GM19025 (cell line): Measurements from ENCODE around the gene KRT79.

Experiments used
- ATAC-seq: cut with Tn5 transposase; IDR thresholded peaks from one replicate; pipeline ENCODE4 v1.9.1; 2021; ENCODE audit warnings: mild to moderate bottlenecking, low read depth, moderate library complexity; ENCODE audit not compliant: unreplicated experiment

KRT79 gene

GRCh38 chr12:52794479-52795331 lies 39.4 kb downstream of the KRT79 start:
- ATAC-seq, result no peak

- no peak for ATAC-seq
Observed at GRCh38 chr12:52792185-52793029, 41.7 kb downstream of the KRT79 start.

GRCh38 chr12:52791271-52792184 lies 42.6 kb downstream of the KRT79 start:
- ATAC-seq, result no peak

DNA sequence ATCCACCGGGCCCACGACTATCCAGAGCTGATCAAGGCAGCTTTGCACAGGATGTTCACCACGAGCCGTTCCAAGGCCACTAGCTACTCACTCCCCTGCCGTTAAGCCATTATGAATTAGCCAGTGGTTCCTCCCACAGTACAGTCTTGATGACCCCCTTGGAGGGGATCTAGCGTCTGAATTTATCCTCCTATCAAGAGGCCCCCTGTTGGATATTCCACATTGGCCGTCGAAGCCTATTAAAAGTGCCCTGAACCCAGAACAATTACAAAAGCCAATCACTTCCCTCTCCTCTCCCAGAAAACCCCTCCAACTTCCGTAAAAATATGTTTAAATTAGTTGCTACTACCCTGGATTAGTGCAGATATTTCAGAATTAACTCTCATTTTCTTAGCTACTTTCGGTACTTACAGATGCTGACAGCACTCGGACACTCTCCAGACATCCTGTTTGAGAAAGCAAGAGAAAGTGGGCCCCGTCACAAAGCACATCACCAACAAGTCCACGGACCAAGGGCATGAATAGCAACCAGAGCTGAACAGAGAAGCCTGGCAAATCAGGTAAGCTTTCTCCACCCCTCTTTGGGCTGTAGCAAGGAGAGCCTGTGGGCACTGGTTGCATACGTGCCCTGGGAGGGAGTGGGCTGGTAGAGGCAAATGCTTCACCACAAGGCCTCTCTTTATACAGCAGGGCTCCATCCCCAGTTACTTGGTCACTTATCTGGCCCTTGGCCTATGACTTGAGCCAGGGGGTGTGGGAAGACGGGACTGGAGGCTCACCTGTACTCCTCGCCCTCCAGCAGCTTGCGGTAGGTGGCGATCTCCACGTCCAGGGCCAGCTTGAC lies 43.5 kb downstream of the KRT79 start:
- no peak for ATAC-seq

- ATAC-seq, result no peak
Observed at GRCh38 chr12:52789637-52790426, 44.3 kb downstream of the KRT79 start.

DNA sequence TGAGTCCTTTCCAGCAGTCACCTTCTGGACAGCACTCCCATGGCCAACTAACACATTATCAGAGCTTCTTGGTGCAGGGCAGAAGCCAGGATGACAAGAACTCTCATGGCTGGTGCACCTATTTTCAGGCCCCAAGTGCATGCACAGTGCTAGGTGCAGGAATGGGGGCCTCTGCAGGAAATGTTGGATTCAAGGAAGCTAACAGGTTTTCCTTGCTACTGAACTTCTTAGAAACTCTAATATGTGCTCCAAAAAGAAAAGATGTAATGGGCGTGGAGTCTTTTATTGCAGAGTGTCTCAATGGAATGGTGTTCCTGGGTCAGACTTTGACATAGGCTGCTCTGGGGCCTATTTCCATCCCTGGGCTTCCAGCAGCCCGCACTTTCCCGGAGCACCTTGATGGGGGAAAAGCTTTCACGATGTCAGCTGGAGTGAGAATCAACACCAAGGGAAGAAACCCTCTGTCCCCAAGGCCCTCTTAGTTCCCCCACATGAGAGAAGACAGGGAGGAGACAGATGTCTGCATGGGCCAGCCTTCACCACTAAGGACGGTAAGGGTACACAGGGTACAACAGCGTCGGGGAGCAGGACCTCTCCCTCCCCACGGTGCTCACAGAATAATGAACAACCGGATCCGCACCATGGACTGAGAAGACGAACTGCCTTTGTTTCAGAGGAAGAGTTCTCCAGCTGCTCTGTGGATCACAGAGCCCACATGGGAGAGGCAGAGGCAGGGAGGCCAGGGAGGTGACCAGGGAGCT lies 45.1 kb downstream of the KRT79 start:
- no peak for ATAC-seq

DNA sequence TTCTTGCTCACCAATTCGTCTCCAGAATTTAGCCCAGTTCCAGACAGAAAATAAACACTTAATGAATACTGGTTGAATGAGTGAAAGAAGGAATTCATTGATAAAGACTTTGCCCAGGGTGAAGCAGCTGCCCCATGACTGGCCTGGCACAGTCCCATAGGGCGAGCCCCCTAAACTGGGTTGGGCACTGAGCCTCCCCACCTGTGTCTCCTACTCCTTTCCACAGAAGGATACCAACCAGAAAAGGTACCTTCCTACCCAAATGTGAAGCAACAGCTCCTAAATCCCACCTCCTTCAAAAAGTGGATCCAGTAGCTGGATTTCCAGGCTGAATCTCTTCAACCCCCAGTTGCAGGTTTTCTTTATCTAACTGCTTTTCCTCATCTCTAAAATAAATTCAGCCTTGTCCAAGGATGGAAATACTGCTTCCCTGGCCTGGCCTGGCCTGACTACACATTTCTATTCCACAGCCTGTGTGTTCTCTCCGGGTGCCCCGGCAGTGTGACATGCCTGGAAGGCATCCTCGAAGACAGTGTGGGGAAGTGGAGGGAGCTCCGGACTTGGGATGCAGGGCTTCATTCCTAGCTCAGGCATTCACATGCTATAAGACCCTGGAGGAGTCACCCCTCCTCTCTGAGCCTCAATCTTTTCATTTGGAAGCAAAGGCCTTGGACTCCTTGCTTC lies 45.8 kb downstream of the KRT79 start:
- ATAC-seq, result no peak

DNA sequence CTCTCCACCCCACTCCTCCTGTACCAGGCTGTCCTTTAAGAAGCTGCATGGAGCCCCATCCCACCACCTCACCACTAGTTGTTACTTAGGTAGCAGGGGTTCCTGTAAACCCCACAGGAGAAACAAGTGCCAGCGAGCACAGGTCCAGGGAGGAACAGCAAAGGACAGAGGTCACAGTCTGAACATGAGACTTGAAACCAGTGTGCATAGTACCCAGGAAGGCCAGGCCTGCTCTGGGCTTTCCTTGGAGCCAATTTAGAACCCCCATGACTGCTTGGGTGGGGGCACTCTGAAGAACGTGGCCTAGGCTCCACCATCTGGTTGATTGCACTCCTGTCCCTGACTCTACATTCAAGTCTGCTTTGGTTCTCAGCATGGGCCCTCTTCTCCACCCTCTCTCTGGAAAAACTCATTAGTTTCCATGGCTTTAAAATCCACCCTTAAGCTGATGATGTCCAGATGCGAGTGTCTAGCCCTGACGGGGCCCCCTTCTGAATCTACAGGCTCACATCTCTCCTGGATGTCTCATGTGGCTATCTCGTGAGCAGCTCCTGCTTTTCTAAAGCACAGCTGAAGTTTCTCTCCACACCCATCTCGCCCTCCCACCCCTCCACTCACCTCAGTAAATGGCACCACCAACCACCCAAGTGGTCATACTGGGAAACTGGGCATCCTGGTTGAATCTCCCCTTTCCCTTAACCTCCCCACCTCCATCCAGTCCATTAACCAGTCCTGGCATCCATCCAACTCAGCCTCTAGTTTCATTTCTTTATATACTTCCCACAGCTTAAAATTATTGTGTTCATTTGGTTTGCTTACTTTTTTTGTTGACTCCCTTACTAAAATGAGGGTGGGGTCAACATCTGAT lies 46.6 kb downstream of the KRT79 start:
- no peak for ATAC-seq

- ATAC-seq, result no peak
Observed at GRCh38 chr12:52784909-52785308, 49.2 kb downstream of the KRT79 start.

DNA sequence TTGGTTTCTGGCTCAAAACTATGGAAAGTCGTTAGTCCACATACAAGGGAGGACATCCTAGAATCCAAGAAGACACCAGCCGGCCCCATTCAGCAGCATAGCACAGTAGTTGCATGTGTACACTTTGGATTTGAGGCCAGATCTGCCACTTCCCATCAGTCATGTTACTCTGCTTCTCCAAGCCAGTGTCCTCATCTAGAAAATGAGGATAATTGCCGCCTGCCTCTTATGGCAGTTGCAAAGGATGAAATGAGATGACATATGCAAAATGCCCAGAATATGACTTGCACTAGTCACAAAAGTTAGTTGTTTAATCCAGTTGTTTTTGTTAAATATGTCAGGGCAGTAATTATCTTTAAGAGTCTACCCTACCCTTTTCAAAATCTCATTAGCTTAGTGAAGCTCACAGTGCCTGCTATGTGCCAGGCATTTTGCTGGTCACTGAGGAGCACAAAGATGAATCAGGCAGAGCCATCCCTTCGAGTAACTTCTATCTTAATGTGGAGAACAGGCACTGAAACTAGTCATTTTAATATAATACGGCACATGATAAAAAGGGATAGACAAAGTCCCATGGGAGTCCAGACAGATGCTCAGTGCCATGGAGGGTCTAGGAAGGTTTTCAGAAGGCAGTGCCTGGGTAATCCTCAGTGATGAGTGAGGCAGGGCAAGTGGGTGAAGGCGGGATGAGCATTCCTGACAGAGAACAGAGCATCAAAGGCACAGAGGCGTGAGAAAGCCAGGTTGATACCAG lies 50.4 kb downstream of the KRT79 start:
- no peak for ATAC-seq

DNA sequence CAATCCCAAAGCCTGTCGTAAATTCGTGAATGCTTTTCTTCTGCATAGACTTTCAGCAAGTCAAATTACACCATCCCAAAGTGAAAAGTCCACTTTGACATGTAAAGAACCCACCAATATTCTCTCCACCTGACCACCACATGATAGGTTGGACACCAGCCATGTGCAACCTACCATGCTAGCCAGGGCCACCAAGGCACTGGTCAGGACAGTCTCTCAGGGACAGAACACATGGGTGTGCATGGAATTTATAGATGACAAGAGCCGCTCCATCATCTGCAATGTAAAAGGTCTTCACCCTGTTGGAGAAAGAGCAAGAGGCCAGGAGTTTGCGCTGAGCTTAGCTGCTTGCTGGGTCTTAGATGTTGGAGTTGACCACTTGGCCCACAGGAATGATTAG lies 51.6 kb downstream of the KRT79 start:
- ATAC-seq, result no peak

DNA sequence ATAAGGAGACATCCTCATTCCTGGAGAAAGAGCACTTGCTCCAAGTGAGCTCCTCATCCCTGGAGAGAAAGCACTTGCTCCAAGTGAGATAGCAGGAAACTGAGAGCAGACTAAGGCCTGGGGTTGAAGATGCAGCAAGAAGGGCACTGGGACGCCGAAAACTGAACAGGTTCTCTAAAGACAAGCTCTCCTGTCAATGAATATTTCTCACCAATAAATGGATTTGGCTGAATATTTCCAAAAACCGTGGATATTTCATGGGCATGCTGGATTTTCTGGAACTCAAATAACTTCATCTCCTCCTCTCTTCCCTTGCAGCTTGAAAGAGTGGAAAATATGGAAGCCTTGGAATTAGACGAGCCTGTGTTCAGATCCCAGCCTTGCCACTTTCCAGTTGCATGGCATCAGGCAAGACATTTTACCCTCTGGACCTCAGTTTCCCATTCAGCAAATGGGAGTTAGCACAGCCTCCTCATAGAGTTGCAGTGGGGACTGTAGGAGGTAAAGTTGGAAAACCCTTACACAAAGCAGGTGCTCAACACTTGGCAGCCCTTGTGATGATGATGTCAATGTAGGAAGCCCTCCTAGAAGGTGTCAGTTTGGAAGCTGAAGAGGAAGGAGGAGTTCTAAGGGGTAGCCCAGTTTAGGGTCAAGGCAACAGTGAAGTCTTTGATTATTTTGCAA lies 52.6 kb downstream of the KRT79 start:
- ATAC-seq, result no peak

DNA sequence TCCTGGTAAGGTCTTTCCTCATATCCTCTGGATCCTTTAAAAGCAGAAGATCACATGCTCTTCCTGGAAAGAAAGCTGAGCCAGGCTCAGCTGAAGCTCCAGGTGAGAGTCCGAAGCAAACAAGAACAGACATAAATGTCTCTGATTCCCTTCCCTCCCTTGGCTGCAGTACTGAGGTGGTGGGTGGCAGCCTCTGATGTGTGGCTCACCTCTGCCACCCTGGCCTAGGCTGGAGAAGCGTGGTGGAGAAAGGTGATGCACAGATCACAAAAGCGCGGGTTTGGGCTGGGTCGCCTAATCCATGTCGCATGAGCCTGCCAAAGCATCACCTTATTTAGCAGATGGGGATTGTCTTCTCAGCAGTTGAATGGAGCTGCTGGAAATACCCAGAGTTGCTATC lies 54.2 kb downstream of the KRT79 start:
- ATAC-seq, result no peak

GRCh38 chr12:52778833-52779232 lies 55.3 kb downstream of the KRT79 start:
- no peak for ATAC-seq

DNA sequence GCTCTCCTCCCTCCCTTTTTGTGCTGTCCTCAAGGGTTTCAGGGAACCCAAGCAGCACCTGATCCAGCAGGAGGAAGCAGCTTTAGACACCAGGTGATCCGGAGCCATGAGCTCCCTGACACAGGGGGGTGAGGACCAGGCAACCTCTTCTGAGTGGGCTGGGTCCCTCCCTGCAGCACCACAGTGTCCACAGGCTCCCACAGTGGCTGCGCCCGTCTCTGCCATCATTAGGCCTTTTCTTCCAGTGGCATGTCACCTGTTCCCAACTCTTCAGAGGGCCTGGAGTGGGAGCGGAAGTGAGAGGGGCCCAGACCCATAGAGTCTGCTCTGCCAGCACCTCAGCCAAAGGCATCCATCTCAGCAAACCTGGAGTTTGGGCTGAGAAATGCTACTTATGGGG lies 56.5 kb downstream of the KRT79 start:
- no peak for ATAC-seq
